GM12891 (cell line): ENCODE results near the gene RP9.

ENCODE experiments used
- DNase-seq: peaks from one replicate; pipeline ENCODE4 v3.0.0; 2011; ENCODE audit warnings: low spot score; ENCODE audit not compliant: insufficient read length
- FAIRE-seq: peaks from 2 replicates; lab custom pipeline; 2011; peaks lifted over from hg19 to GRCh38; lab: Jason Lieb, UNC
- PAX5 ChIP-seq: IDR thresholded peaks from 2 replicates; pipeline ENCODE4 v1.6.1; 2011; ENCODE audit warnings: low read length, moderate library complexity, mild to moderate bottlenecking; ENCODE audit not compliant: insufficient read depth, severe bottlenecking
- POLR2A ChIP-seq: IDR thresholded peaks from 2 replicates; pipeline ENCODE4 v1.6.1; 2011; ENCODE audit warnings: low read depth, low read length, control low read depth
- POLR2AphosphoS5 ChIP-seq: IDR thresholded peaks from 2 replicates; pipeline ENCODE4 v1.6.1; 2011; ENCODE audit warnings: low read depth, low read length, control low read depth
- POU2F2 ChIP-seq: IDR thresholded peaks from 2 replicates; pipeline ENCODE4 v1.6.1; 2011; ENCODE audit warnings: low read depth, mild to moderate bottlenecking, control low read depth, low read length, moderate library complexity
- SPI1 ChIP-seq: IDR thresholded peaks from 2 replicates; pipeline ENCODE4 v1.6.1; 2011; ENCODE audit warnings: low read depth, low read length, control low read depth
- TAF1 ChIP-seq: IDR thresholded peaks from 2 replicates; pipeline ENCODE4 v1.6.1; 2011; ENCODE audit warnings: low read depth, low read length, control low read depth

Gene RP9

DNA sequence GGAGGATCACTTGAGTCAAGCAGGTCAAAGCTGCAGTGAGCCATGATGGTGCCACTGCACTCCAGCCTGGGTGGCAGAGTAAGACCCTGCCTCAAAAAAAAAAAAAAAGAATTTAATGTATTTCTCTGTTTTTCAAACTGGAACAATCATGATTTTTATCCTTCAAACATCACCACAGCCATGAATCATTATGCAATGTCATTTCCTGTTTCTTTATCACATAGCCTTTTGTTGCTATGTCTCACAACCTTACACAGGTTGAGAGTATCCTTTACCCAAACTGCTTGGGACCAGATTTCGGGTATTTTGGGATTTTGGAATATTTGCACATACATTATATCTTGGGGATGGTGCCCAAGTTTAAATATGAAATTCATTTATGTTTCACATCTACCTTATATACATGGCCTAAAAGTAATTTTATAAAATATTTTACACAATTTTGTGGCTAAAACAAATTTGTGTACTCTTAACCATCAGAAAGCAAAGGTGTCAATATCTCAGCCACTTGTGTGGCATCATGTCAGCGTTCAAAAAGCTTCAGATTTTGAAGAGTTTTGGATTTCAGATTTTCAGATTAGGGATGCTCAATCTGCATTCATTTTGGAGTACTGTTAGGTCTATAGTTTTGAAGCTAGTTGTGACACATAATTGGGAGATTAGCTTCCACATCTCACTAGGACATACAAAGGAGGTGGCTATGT is 54.8 kb downstream of the RP9 start:
- no peak for TF ChIP-seq PAX5
- TF ChIP-seq TAF1, result no peak
- TF ChIP-seq POU2F2, result no peak
- TF ChIP-seq POLR2A, result no peak
- TF ChIP-seq SPI1, result no peak
- no peak for FAIRE-seq
- DNase-seq, result no peak

DNA sequence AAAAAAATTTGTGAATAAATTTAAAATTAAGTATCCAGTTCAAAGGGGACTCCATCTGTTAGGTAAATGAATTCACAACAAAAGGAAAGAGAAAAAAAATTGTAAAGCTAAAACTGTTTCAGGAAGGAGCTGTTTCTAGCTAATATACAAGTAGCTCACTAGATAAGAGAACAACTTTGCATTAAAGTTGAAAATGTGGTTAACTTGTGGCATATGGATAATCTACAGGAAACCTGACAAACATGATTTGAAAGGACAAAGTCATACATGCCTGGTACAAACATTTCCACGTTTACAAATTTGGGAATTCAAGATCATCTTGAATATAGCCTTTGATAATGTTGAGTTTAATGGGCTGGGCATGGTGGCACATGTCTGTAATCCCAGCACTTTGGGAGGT is 55.5 kb downstream of the RP9 start:
- FAIRE-seq (no peak), DNase-seq (no peak)
- no peak for TF ChIP-seq POLR2AphosphoS5
- no peak for TF ChIP-seq POLR2A
- TF ChIP-seq SPI1, result no peak
- no peak for TF ChIP-seq TAF1
- TF ChIP-seq PAX5, result no peak
- TF ChIP-seq POU2F2, result no peak

DNA sequence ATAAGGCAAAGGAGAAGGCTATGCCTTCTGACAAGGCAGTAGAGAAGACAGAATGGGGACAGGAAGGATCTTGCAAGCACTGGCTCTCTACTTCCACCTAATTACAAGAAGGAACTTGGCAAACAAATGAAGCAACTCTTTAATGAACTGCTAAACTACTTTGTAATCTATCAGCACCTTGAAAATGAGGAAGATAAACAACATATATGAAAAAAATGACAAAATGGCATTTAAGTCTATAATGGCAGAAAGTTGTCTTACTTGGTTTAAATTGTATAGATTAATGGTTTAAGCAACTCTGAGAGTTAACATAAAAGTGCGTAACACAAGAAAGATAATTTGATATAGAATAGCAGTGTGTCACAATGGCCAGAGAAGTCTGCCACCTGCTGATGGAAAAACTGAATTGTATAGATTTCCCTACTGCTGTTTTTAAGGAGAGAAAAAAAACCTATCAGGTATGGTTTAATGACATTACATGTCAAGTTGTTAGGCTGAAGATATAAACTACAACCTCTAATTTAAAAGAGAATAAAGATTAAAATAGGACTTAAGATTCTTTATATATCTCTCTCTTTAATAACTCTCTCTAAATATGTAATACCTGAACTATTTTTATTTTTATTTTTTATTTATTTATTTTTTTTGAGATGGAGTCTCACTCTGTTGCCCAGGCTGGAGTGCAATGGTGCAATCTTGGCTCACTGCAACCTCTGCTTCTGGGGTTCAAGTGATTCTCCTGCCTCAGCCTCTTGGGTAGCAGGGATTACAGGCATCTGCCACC is 58.5 kb downstream of the RP9 start:
- TF ChIP-seq POLR2AphosphoS5 (no peak), TAF1 (no peak), PAX5 (no peak), SPI1 (no peak), POLR2A (no peak), POU2F2 (no peak)
- DNase-seq, result no peak
- FAIRE-seq, result no peak

GRCh38 chr7:33048704-33049103 is 60.5 kb downstream of the RP9 start:
- no peak for DNase-seq
- no peak for FAIRE-seq

DNA sequence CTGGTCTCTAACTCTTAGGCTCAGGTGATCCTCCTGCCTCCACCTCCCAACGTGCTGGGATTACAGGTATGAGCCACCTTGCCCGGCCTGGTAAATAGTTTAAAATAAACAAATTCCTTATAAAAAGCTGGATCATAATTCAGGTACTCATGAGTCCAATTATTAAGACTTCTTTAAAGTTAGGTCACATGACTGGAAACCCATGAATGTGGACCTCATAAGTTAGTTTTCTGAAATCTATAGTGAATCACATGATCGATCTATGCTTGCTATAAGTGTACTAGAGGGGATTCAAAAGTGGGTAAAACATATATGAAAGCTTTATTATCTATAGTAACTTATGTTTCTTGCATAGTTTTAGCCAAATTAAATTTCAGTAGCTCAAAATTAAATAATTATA is 60.9 kb downstream of the RP9 start:
- FAIRE-seq (no peak), DNase-seq (no peak)
- TF ChIP-seq TAF1 (no peak), POLR2A (no peak), SPI1 (no peak), POU2F2 (no peak), POLR2AphosphoS5 (no peak), PAX5 (no peak)

More at GRCh38 chr7:33048704-33049103, 60.5 kb downstream of the RP9 start:
- TF ChIP-seq PAX5 (no peak), SPI1 (no peak), POU2F2 (no peak), TAF1 (no peak), POLR2A (no peak), POLR2AphosphoS5 (no peak)

GRCh38 chr7:33044986-33045385 is 64.2 kb downstream of the RP9 start:
- DNase-seq (no peak), FAIRE-seq (no peak)
- TF ChIP-seq POLR2AphosphoS5 (no peak), POU2F2 (no peak), TAF1 (no peak), PAX5 (no peak), SPI1 (no peak), POLR2A (no peak)
